Epithelial cell of proximal tubule (primary cell): ENCODE measurements around the gene C6orf89. TPM values are rescaled to one million over a fixed set of nuclear protein-coding genes. Genes with fewer than 3 reads are reported as not detected.

Experiments used
- DNase-seq: peaks from one replicate; pipeline ENCODE4 v3.0.0-alpha.2; 2011; ENCODE audit warnings: low read depth
- H3K4me3 ChIP-seq: 2 replicates; pipeline ENCODE4 v1.5.1; 2011; ENCODE audit warnings: low read depth, mild to moderate bottlenecking, low read length
- CTCF ChIP-seq: conservative IDR thresholded peaks from 2 replicates; pipeline ENCODE4 v1.5.1; 2012; ENCODE audit warnings: low read depth, mild to moderate bottlenecking, low read length
- total RNA-seq: library from RNA; depleted of rRNA; stranded (reverse); fragments of >200 nt; gene quantifications from 2 replicates; pipeline ENCODE4 v1.2.3, GENCODE V29; 2015

The C6orf89 gene
- total RNA-seq, 1 donor from 2014 or later, result 16.3 TPM

GRCh38 chr6:36969988-36970891 lies 84.5 kb downstream of the C6orf89 start:
- no peak for TF ChIP-seq CTCF
- no peak overlapping the region for H3K4me3 ChIP-seq
- no peak for DNase-seq

- H3K4me3 ChIP-seq, result no peak overlapping the region
- no peak for TF ChIP-seq CTCF
- DNase-seq, result no peak
These were observed 85.4 kb downstream of the C6orf89 start for GRCh38 chr6:36970892-36971842.

- no peak for TF ChIP-seq CTCF
- no peak for DNase-seq
These were observed 86.3 kb downstream of the C6orf89 start for GRCh38 chr6:36971921-36972673.

GRCh38 chr6:36973190-36973589 lies 87.4 kb downstream of the C6orf89 start:
- DNase-seq, result no peak
- no peak for TF ChIP-seq CTCF
- H3K4me3 ChIP-seq, result no peak overlapping the region

More at GRCh38 chr6:36971921-36972673, 86.3 kb downstream of the C6orf89 start:
- H3K4me3 ChIP-seq, result no peak overlapping the region

GRCh38 chr6:36973647-36974046 lies 87.9 kb downstream of the C6orf89 start:
- no peak for DNase-seq
- H3K4me3 ChIP-seq, result no peak overlapping the region
- TF ChIP-seq CTCF, result no peak

GRCh38 chr6:36975231-36976006 lies 89.7 kb downstream of the C6orf89 start:
- H3K4me3 ChIP-seq, result no peak overlapping the region
- no peak for DNase-seq
- no peak for TF ChIP-seq CTCF
